ENCODE data around the gene SHISA4. TPM values are rescaled to one million over a fixed set of nuclear protein-coding genes. Genes with fewer than 3 reads are reported as not detected.

The SHISA4 gene
- total RNA-seq, 1 experiment from 2014 or later = 14.3 TPM

- TF ChIP-seq EZH2 (IDR thresholded peaks at IDR 0.05; ENCODE audit: low read length, unreplicated experiment) = no peak
- TF ChIP-seq, protein P1, sequence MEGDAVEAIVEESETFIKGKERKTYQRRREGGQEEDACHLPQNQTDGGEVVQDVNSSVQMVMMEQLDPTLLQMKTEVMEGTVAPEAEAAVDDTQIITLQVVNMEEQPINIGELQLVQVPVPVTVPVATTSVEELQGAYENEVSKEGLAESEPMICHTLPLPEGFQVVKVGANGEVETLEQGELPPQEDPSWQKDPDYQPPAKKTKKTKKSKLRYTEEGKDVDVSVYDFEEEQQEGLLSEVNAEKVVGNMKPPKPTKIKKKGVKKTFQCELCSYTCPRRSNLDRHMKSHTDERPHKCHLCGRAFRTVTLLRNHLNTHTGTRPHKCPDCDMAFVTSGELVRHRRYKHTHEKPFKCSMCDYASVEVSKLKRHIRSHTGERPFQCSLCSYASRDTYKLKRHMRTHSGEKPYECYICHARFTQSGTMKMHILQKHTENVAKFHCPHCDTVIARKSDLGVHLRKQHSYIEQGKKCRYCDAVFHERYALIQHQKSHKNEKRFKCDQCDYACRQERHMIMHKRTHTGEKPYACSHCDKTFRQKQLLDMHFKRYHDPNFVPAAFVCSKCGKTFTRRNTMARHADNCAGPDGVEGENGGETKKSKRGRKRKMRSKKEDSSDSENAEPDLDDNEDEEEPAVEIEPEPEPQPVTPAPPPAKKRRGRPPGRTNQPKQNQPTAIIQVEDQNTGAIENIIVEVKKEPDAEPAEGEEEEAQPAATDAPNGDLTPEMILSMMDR (conservative IDR thresholded peaks at IDR 0.05; ENCODE audit: low read depth, low read length) = no peak
- no peak for TF ChIP-seq EZH2phosphoT487 (IDR thresholded peaks at IDR 0.05; ENCODE audit: borderline replicate concordance, low read length)
- ATAC-seq (no peak), DNase-seq (no peak)
- H3K4me3 ChIP-seq (ENCODE audit: low read length) = no peak overlapping the region
- intact Hi-C loops (cut with micrococcal nuclease) = no loop called here
- no peaks in the 10 kb centered on the region for H4K20me1 ChIP-seq (ENCODE audit: low read length)
- ChIA-PET POLR2A (ENCODE audit: unreplicated experiment) (no interaction called here), CTCF (no interaction called here)
- no peaks in the 10 kb centered on the region for H3K36me3 ChIP-seq (ENCODE audit: low read depth, low read length)
- no peak overlapping the region for H3K4me2 ChIP-seq (ENCODE audit: low read length)
- no peaks in the 10 kb centered on the region for H3K79me2 ChIP-seq (ENCODE audit: low read length)
- BruUV-seq (replicated peaks) = no TSS peak
- no peak overlapping the region for H3K9ac ChIP-seq (ENCODE audit: low read length)
- H2AFZ ChIP-seq (ENCODE audit: low read length) = no peak overlapping the region
- peaks cover 38% of the 10 kb centered on the region for H3K4me1 ChIP-seq (ENCODE audit: insufficient read depth, low read length)
- H3F3A ChIP-seq (ENCODE audit: low read length, unreplicated experiment) = no peaks in the 10 kb centered on the region
- H3K9me3 ChIP-seq (ENCODE audit: low read length) = no peaks in the 10 kb centered on the region
- no peak overlapping the region for H3K27ac ChIP-seq (ENCODE audit: low read length)
- no peaks in the 10 kb centered on the region for H3K9me2 ChIP-seq (replicated peaks; ENCODE audit: low read length)
- H3K27me3 ChIP-seq (ENCODE audit: low read length) = no peaks in the 10 kb centered on the region
Observed at GRCh38 chr1:201887116-201887866, 1.4 kb upstream of the SHISA4 start.

DNA sequence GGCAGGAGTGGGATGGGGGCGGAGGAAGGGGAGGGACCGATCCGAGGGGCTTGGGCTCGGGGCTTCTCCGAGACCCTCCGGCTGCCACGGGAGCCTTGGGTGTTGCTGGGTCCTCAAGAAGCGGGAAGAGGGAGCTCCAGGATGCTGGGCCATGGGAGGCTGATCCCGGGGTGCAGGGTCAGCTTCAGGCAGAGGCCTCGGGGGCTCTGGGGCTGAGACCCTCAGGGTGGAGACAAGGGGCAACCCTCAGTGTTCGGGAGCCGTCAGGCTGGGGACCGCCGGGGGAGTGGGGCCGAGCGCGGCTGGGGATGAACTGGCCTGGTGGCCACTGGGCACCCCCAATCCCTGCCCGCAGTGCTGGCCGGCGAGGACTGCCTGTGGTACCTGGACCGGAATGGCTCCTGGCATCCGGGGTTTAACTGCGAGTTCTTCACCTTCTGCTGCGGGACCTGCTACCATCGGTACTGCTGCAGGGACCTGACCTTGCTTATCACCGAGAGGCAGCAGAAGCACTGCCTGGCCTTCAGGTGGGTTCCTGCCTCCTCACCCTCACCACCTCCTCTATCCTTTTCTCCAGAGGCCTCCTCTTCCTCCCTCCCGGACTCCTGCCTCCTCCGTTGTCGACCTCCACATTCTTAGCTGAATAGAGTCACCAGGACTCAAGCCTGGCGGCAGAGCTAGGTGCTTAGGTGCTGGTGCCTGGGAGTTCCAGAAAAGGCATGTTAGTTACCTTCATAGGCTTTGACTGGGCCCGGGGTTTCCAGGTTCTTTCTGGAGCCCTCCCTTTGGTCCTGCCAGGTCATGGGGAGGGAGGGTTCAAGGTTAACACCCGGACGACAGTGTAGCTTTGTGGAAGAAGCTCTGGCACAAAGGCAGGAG is 631 bp downstream of the SHISA4 start:
- H3K4me3 ChIP-seq (ENCODE audit: low read length) = peak overlapping the region; percentile 81
- no peaks in the 10 kb centered on the region for H3K9me2 ChIP-seq (replicated peaks; ENCODE audit: low read length)
- no peaks in the 10 kb centered on the region for H3K9me3 ChIP-seq (ENCODE audit: low read length)
- intact Hi-C loops (cut with micrococcal nuclease) = no loop called here
- H3K27me3 ChIP-seq (ENCODE audit: low read length) = no peaks in the 10 kb centered on the region
- H3K4me2 ChIP-seq (ENCODE audit: low read length) = peak overlapping the region; percentile 93
- no peaks in the 10 kb centered on the region for H4K20me1 ChIP-seq (ENCODE audit: low read length)
- CTCF ChIA-PET = no interaction called here
- POLR2A ChIA-PET (ENCODE audit: unreplicated experiment) = interaction anchor here (0.7 kb wide), 1 partner anchor 57 kb away, joined by 3 read pairs; the partner anchor contains the start of gene LMOD1
- no peak for DNase-seq
- TF ChIP-seq EZH2 (IDR thresholded peaks at IDR 0.05; ENCODE audit: low read length, unreplicated experiment) = no peak
- TF ChIP-seq, protein P1 (conservative IDR thresholded peaks at IDR 0.05; ENCODE audit: low read depth, low read length) = no peak
- TF ChIP-seq EZH2phosphoT487 (IDR thresholded peaks at IDR 0.05; ENCODE audit: borderline replicate concordance, low read length) = no peak
- no peaks in the 10 kb centered on the region for H3F3A ChIP-seq (ENCODE audit: low read length, unreplicated experiment)
- H3K9ac ChIP-seq (ENCODE audit: low read length) = peak overlapping the region; percentile 41; the same call in 1 of the 2 replicates
- H3K27ac ChIP-seq (ENCODE audit: low read length) = no peak overlapping the region
- peak overlapping the region; percentile 87 for H2AFZ ChIP-seq (ENCODE audit: low read length)
- ATAC-seq = no peak
- no peaks in the 10 kb centered on the region for H3K79me2 ChIP-seq (ENCODE audit: low read length)
- BruUV-seq (replicated peaks) = no TSS peak
- H3K36me3 ChIP-seq (ENCODE audit: low read depth, low read length) = no peaks in the 10 kb centered on the region
- peaks cover 17% of the 10 kb centered on the region for H3K4me1 ChIP-seq (ENCODE audit: insufficient read depth, low read length)

Data from PC-3 (cell line).